HG02623 (cell line): ENCODE results near the gene BCOR.

Source experiments
- ATAC-seq: cut with Tn5 transposase; IDR thresholded peaks from one replicate; pipeline ENCODE4 v1.9.1; 2021; ENCODE audit warnings: moderate library complexity; ENCODE audit not compliant: unreplicated experiment

BCOR gene

DNA sequence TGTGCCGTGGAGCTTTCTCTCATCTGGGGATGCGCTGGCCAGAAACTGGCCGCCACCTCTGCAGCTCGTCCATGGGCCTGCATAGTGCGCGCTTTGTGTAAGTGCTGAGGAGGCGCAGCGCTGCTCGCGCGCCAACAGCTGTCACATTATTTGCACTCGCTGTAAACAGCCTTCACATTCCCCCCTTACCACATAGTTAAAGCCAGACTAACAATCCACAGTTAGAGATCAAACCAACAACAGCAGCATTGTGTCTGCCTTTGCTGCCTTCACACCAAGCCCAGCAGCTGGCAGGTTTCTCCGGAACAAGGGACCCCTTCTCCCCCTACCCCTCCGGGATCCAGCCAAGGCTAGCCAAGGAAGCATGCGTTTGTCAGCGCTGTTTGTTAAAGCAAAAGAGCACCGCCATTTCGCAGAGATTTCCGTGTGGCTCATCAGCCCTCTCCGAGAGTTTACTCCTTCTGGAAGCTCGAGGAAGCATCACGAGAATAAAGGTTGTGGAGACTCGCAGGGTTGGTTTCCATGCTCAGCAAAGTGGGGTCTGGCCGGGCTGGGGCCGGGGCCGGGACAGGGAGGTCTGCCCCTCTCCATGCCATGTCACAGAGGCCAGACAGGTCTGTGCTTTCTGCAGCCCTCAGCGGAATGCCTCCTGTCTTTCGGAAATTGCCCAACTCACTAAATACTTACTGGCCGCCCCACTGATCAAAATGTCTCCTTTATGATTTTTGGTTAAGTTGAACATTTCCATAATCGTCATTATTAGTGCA lies 11.0 kb downstream of the BCOR start:
- ATAC-seq: no peak

DNA sequence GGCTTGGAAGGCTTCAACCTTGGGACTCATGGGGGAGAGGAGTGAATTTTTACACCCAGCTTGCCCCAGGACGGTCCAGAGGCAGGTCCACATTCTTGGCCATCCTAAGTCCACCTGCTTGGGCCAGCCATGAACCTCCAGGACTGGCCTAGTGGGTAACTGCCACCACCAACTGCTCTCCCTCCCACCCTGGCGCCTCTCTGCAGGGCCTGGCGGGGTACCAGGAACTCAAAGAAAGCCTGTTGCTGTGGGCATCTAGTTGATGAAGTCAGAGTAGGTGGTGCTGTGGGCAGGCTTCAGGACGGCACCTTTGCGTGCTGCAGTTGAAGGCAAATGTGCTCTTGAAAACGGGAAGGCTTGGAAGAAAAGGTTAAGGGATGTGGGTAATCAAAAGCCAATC lies 12.0 kb downstream of the BCOR start:
- no peak for ATAC-seq

DNA sequence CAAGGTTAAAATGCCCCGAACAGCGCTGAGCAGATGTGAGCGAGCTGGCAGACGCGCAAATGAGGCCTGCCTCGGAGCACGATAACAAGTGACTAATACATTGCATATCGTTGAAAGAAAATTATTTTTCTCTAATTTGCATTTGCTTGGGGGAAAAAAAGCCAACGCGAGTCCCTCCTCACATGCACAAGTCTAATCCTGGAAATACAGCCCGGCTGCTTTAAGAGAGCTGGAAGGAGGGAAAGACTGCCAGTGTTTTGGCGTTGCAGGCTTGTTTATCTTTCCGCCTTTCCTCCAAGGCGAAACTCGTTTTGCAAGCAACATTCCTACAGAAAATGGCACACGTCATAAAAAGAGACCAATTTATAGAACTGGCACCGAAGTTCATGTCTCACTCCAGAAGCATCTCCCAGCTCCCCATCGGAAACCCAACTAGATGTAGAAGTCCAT lies 12.6 kb downstream of the BCOR start:
- no peak for ATAC-seq

DNA sequence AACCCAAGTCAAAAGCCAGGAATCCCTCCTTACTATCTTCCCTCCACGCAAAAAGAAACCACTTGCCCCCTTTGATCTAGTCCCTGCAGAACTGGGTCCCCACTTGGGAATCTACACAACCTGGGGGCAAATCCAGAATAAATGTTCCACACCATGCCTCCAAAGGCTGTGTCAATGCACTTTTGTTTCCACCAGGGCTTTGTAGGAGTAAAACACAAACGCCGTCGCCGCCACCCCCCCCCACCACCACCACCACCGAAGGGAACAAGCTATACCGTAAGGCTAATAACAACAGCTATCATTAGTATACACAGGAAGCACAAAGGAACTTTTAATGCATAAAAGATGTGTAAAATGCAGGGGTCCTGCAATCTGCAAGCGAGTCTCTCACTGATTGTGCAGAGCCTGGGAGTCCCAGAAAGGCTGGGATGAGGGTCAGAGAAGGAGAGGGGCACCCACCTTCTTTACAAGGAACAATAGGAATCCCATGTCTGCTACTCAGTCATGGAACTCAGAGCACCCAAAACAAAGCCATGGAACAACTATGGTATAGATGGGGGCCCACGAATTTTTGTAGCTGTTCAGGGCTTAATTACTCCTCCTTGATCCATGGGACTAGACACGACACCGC lies 13.2 kb downstream of the BCOR start:
- no peak for ATAC-seq

DNA sequence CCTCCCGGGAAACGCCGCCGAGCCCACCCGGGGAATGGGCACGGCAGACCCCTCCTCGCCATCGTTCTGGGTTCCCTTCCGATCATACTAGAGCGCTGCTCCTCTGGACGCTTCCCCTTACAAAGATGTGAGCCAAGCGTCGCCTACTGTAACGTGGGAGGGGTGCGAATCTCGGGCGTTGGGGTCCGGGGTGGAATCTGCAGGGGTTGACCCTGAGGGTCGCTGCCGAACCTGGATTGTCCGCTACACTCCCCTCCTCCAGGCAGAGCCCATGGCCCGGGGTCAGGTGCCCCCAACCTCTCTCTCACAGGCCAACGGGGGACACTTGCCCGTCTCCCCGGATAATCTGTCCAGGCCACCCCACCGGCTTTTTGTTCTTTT lies 13.8 kb downstream of the BCOR start:
- no peak for ATAC-seq

DNA sequence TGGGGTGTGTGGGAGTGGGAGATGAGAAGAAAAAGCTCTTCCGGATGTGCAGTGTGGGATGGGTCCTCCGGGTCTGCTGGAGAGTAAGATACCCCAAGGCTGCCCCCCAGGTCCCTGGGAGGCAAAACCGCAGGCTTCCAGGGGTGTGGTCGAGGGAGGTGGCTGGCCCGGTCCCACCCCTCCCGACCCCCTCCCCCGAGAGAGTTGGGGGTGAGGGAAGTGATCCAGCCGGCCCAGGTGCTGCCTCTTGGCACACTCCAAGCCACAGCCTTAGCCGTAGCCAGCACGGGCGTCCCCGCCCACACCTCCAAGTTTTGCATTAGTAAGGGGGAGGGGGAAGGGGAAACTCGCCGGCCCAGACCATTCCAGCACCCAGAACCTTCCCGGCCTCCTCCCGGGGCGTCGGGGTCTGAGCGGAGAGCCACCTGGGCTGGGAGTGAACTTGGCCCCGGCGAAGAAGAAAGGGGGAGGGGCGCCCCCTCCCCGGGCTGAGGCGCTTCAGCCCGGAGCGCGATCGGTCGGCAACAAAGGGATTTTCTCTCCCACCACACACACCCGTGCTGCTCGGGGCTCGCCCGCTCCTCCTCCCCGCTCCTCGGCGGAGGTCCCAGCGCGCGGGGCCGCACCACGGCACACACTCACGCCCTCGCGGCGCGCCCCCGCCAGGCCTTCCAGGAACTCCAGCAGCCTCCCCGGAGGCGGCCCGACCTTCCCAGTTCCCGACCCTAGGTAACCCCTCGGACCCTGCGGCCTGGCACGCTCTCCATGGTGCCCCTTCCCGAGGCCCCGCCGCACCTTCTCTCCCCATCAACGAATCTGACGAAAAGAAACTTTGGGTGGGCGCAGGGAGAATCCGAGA lies 14.4 kb downstream of the BCOR start:
- no peak for ATAC-seq

DNA sequence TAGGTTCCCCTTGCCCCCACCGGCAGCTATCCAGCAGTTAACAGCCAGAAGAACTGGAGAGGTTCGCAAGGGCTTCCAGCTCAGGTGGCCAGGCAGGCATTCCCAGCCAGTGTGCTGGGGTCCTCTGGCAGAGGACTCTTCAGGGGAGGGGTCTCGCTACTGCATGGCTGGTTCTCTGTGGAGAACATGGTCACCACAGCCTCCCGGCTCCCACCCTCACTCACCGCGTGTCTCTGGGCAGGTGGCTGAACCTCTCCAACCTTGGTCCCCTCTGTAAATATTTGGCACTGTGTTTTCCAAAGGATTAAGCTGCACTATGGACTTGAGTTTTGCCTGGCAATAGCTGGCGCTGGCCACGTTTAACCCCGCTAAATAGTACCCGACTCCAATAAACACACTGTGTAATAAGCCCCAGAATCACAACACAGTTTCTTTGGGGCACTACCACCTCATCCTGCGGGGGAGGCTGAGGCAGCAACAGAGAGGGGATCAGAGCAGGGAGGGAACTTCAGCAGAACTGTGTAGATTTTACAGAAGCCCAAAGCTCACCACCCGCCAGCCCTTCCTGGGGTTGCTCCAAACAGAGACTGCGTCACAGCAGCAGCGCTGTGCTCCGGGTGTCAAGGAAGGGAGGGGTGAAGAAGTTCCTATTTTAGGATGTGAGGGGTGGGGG lies 15.2 kb downstream of the BCOR start:
- no peak for ATAC-seq

DNA sequence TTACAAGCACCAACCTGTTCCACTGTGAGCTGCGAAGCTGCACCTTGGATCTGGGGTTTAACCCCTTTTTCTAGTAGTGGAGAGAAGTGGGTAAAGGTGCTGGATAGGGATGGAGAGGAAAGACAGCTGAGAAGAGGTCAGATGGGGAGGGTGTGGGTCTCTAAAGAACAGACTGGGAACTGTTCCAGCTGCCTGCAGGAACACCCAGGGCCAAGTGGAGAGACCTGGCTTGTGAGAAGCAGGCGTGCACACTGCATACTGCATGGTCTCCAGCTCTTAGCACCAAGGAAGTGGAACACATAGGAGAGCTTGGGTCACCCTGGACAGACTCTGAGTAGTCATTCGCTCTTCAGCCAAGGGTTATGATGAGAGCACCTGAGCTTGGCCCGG lies 16.1 kb downstream of the BCOR start:
- ATAC-seq: no peak

DNA sequence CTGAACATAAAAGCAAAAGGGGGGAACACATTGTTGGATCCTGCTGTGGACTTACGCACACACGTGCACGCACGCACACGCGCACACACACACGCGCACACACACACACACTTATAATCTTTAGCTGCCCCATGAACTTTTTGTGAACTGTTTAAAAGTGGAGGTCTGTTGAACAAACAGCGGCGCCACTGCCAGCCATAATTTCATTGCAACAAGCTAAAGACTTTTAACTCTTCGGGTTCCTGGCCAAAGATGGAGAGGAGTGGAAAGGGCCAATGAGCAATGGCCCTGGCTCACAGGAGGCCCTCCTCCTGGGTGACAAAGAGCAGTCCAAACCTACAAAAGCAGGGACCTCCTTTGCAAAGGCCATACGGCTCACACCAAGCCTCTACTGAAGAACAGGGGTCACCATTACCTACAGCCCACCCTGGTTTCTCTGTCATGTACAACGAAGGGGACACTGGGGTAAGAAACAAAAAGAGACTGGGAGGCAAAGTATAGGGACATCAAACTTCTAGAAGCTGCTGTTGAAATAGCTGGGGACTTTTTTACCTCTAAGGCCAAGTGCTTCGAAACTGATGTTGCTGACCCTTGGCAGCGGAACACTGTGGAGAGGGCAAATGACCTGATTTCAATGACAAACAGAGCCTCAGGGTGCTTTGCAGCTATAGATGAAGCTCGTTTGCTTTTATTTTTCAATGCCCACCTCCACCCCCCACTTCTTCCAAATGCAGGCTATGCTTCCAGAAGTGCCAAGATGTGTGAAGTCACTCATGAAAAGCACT lies 16.7 kb downstream of the BCOR start:
- no peak for ATAC-seq

DNA sequence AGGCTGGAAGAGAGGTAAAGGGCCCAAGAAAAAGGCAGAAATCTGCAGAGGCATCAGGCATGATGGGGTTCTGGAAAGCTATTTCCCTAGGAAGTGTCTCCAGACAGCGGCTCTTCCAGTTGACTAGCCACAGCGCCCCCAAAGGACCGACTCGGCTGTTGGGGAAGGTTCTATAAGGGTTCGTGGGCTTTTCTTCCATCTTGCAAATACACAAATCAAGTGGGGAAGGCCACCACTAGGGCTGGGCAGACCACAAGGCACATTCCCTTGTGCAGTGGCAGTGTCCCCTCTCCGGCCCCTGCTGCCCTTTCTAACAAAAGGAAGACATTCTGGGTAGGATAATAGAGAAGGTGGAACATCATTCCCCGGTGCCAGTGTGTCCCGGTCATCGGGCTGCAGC lies 18.2 kb downstream of the BCOR start:
- no peak for ATAC-seq

DNA sequence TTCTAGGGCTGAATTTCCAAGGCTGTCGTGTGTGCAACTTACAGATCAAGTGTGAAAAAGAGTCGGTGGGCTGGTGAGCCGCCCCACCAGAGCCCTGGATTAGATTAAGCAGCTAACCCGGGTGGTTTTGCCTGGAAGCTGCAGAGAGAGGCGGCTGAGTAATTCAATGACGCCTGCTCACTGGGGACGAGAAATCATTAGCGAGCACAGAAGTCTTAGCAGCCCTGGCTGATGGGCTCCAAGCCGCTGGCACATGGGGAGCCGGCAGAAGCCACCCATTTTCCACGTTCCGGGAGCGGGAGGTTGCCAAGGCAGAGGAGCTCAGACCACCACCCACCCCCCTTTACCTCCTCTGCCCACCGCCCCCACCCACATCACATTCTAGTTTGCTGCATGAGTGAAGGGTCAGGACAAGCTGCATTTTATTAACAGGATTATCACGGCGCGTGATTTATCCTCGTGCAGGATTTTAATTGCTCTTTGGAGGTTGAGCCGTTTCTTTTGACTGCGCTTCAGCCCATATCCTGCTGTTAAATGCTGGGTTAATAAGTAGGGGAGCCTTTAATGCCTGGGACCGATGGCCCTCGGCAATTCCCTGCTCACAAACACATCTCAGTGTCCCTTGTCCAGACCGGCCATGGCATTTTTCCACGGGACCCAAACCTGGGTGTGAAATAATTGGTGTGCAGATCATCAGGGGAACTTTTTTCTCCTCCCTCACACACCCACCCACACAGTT lies 19.1 kb downstream of the BCOR start:
- ATAC-seq: no peak

DNA sequence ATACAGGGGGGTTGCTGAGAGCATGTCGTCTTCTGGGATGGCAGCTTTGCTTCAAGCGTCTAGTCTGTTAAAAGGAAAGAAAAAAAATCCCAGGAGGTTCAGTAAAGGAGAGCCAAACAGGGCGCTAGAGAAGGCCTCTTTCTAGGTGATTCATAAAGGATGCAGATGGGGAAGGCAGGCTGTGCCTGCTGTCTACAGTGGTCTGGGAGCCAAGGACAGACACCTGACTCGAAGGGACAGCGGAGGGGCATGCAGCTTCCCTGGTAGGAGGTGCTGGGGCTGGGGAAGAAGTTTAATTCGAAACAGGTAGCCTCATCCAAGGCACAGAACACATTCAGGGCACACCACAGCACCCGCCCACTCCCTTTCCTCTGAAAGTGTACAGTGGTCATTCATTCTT lies 19.9 kb downstream of the BCOR start:
- ATAC-seq: no peak

DNA sequence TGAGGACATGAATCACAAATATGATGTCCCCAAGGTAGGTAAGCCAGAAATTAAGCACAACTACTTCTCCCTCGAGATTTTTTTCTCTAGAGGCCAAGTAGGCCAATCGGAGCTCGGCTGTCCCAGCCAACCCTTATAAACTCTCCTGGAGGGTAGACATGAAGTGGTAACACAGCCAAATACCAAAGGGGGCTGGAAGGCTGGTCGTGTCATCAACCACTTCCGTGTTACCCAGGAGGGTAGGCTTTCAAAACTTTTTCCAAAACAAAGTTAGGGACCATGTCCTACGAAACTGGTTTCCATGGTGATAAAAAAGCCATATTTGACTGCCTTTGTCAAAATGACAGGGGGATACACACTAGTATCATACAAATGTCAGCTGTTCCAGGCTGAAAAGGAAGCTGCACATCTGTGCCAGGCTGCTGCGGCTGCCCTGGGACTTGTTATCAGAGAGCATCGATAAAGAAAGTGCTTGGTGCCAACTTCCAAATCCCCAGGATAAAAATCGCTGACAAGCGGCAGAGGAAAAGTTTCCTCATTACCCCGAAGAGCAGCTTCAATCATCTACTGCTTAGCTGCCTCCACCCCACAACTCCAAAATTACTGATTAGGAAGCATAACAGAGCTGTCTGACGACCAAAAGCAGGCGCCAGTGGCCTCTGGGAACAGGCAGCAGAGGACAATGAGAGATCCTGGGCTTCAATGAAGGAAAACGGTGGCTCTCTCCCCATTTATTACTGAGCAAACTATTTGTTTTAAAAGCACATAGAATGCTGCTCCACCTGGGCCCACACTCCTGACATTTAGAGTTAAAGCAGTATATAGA lies 20.8 kb downstream of the BCOR start:
- no peak for ATAC-seq

DNA sequence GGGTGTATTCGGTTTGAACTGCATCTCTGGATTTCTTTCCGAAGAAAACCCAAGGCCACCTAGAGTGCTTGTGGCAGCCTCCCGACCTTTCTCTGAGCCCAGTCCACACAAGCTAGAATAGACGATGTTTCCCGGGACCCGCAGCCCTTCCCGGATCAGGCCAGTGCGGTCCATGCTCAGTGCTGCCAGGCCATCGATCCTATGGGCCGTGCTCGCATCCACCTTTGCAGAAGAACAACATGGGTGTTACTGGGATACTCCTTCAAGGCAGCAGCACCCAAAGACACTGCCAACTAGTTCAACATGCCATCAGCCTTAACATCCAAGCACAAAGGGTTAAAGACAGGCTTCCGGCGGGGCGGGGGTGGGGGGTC lies 22.8 kb downstream of the BCOR start:
- no peak for ATAC-seq

DNA sequence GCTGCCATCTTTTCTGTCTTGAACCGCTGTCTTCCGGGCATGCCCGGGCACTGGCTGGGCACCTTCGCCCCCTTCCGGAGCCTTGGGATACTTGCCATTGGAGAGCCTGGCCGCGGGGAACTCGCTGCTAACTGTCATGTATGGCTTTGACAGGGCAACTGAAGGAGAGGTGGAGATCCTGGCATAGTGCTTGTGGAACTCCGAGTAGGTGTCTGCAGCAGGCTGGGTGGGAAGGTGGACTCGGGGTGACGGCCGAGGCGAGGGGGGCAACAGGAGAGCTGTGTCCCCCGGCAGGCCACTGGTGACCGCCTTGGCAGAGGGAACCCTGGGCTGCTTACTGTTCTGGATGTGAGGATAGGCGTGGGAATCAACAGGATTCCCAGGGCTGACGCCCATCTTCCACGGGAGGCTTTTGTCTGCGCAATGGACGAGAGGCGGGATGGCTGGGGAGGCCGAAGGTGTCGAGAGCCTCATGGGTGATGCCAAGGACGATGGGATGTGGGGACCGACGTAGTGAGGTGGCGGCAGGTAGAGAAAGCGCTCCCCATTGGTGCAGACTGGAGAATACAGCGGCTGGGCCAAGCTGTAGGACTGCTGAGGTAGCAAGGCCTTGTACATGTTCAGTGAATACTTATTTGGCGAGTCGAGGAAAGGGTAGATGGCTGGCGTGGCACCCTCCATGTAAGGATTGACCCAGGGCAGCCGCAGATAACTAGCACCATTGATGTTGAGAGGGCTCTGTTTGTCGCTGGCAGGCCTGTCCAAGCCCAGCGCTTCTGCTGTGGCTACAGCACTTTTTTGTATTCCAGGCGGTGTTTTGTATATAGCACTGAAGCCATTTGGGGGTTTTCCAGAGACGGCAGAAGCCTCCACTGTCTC lies 23.4 kb downstream of the BCOR start:
- no peak for ATAC-seq

DNA sequence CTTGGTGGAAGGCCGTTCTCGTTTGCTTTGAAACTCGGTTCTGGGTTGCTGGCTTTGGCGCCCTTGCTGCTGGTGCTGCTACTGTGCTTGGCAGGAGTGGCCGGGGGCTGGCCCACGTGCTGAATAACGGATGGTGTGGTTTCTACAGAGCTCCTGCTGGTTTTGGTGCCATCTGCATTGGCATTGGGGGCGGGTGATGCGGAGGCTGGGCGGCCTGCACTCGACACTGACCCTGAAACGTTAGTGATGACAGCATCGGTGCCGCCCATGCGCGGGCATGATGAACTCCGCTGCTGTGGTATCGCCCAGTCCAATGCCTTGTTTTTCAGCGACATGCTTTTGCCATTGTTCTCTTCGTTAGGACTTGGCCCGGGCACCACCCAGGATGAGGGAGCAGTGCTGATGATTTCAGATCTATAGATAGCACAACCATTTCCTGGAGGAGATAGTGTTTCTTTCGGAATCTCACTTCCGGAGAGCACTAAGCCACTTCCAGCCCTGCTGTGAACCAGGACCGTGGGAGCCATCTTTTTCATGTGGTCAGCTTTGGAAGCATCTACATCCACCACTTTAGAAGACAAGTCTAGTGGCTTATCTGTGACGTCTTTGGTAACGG lies 24.2 kb downstream of the BCOR start:
- no peak for ATAC-seq

DNA sequence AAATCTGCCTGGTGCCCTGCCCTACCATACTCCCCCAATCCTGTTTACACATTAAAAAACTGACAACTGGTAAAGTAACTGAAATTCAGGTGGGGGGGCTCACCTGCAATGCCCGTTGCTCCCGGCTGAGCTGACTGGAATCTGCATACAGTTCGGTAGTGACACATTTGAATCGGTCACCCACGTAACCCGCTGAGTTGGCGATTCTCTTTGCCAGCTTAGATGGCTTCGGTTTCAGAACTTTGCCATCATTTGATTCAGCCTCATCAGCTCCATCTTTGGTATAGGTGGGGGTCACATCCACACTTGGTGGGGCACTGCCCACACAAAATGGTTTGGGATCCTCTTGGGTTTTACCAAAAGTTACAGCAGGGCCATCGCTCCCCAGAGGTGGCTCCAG lies 25.5 kb downstream of the BCOR start:
- ATAC-seq: no peak

DNA sequence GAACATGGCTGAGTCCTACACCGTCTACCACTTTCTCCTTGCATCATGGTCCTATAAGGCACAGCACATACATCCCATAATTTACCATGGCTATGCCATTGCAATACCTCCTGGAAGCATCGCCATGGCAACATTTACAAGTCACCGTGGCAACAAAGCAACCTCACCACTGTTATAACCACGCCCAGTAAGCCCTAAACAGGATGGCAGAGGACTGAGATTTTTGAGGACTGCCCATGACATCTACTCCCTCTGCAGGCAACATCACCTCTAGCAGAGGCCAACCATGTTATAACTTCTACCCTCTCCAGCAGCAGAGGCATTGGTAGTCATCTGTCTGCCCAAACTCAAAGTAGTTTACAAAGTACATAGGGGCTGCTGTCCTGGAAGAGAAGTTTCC lies 29.7 kb downstream of the BCOR start:
- ATAC-seq: no peak
